Raji (cell line): ENCODE measurements around the gene MARCHF3.

ENCODE experiments used
- POLR2A ChIP-seq: IDR thresholded peaks from 2 replicates; pipeline ENCODE4 v1.6.1; 2011; ENCODE audit warnings: low read depth, low read length, control low read depth; ENCODE audit not compliant: insufficient read depth

Gene MARCHF3

GRCh38 chr5:127056896-127057295, 26.5 kb upstream of the MARCHF3 start:
- TF ChIP-seq POLR2A, result no peak

GRCh38 chr5:127055880-127056653, 25.7 kb upstream of the MARCHF3 start:
- TF ChIP-seq POLR2A, result no peak

- TF ChIP-seq POLR2A, result no peak
Observed at GRCh38 chr5:127053049-127053448, 22.7 kb upstream of the MARCHF3 start.

- TF ChIP-seq POLR2A, result no peak
Observed at GRCh38 chr5:127051591-127051990, 21.2 kb upstream of the MARCHF3 start.

GRCh38 chr5:127046343-127047072, 16.1 kb upstream of the MARCHF3 start:
- no peak for TF ChIP-seq POLR2A

- no peak for TF ChIP-seq POLR2A
Observed at GRCh38 chr5:127042593-127042992, 12.2 kb upstream of the MARCHF3 start.

- no peak for TF ChIP-seq POLR2A
Observed at GRCh38 chr5:127041571-127041970, 11.2 kb upstream of the MARCHF3 start.

GRCh38 chr5:127040796-127041520, 10.6 kb upstream of the MARCHF3 start:
- no peak for TF ChIP-seq POLR2A

GRCh38 chr5:127038550-127038949, 8.2 kb upstream of the MARCHF3 start:
- TF ChIP-seq POLR2A, result no peak

- TF ChIP-seq POLR2A, result no peak
Observed at GRCh38 chr5:127031863-127032232, 1.5 kb upstream of the MARCHF3 start.

- TF ChIP-seq POLR2A, result no peak
Observed at GRCh38 chr5:127031147-127031862, 947 bp upstream of the MARCHF3 start.

GRCh38 chr5:127029581-127030258, 638 bp downstream of the MARCHF3 start:
- no peak for TF ChIP-seq POLR2A

- no peak for TF ChIP-seq POLR2A
Observed at GRCh38 chr5:127028822-127029457, 1.4 kb downstream of the MARCHF3 start.

- TF ChIP-seq POLR2A, result no peak
Observed at GRCh38 chr5:127027539-127027938, 2.8 kb downstream of the MARCHF3 start.

GRCh38 chr5:127026166-127026565, 4.2 kb downstream of the MARCHF3 start:
- TF ChIP-seq POLR2A, result no peak

GRCh38 chr5:127025467-127025866, 4.9 kb downstream of the MARCHF3 start:
- no peak for TF ChIP-seq POLR2A
